NCI-H774 (cell line): ENCODE measurements around the gene DLG4.
A peak's percentile ranks its signal among the peaks of the same experiment; 100 is the strongest.
"Not testable (repeated sequence)": the region's sequence is repeated elsewhere in the genome, so short reads cannot be mapped to it uniquely, and the experiment has no call there.

Experiments used
- DNase-seq: peaks from one replicate; lab custom pipeline; 2025; lab: John Stamatoyannopoulos, UW

The DLG4 gene

DNA sequence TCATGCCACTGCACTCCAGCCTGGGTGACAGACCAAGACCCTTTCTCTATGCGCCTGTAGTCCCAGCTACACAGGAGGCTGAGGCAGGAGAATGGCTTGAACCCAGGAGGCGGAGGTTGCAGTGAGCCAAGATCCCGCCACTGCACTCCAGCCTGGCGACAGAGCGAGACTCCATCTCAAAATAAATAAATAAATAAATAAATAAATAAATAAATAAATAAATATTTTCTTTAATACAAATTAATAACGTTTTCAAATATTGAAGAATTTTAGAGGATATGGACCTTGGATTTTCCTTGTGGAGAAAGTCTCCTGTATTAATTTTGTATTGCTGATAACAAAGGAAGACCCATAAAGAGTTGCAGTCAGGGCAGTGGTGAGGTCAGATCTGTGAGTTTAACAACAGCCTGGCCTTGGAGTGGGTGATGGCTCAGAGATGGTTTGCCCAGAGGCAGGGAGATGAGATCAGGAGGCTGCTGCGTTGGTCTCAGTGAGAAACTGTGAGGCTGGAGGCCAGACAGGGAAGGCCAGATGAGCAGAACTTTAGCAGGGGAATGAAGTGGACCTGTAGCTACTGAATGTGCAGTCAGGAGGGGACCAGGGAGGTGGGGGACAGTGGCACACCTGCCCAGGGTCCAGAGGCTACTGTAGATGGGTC is 36.1 kb downstream of the DLG4 start:
- no peak for DNase-seq

DNA sequence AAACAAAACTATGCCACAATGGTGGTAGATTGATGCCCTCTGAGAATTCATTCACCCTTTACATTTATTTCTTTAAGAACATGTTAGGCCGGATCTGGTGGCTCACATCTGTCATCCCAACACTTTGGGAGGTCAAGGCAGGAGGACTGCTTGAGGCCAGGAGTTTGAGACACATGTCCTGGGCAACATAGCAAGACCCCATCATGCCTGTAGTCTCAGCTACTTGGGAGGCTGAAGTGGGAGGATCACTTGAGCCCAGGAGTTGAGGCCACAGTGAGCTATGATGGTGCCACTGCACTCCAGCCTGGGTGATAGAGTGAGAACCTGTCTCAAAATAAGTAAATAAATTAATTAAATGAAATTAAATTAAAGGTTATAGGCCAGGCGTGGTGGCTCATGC is 37.5 kb downstream of the DLG4 start:
- not testable (repeated sequence) for DNase-seq

DNA sequence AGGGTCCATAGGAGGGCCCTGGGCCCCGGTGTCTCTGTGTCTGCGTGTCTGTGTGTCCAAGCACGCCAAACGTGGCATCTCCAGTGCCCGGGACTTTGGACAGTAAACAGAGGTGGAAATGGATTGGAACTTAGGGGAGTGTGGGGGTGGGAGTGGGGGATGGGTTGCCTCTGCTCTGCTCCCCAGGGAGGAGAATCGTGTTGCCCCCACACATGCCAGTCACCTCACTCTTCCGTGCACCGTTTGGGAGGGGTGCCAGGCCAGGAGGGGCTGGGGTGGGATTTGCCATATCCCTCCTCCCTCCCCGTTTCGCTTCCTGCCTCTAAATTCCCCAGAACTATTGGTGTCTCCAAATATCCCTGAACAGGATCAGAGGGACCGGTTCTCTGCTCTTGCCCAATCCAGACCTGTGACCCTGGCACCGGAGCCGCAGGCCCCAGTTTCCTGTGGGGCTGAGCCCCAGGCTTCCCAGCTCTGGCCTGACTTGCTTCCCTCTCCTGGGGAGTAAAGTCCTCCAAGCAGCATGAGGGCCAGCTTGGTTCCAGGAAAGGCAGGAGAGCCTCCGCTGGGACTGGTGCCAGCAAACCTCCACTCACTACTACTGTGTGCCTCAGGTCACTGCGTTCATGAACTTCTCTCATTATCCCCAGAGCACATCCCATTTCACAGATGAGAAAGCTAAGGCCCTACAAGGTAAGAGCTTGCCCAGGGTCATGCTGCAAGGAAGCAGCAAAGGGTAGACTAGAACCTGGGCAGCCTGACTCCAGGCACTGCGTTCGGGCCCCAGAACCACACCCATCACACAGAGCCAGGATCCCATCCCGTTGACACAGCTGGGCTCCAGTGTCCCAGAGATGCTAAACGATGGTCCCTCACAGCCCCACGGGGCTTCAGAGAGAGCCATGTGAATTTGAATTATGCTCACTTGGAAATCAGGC is 40.0 kb downstream of the DLG4 start, which contains the start of gene ASGR1:
Gene ASGR1, minus strand, starts transcription at position 54 of the 938 bp plus-strand sequence. CDS start 807 bp downstream, outside the sequence.
- no peak for DNase-seq

DNA sequence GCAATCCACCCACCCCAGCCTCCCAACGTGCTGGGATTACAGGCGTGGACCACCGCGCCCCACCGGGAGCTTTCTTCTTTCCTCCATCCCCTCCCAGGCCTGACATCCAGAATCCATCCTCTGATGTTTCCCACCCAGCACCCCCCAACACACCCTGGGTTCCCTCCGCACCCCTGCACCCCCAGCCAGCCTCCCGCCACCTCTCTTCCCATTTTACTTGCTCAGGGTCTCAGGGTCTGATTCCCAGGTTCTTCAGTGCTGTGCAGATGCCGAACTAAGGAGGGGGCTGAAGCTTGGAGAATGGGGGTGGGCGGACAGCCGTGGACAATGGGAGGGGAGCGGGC is 40.7 kb downstream of the DLG4 start:
- DNase-seq, result no peak

DNA sequence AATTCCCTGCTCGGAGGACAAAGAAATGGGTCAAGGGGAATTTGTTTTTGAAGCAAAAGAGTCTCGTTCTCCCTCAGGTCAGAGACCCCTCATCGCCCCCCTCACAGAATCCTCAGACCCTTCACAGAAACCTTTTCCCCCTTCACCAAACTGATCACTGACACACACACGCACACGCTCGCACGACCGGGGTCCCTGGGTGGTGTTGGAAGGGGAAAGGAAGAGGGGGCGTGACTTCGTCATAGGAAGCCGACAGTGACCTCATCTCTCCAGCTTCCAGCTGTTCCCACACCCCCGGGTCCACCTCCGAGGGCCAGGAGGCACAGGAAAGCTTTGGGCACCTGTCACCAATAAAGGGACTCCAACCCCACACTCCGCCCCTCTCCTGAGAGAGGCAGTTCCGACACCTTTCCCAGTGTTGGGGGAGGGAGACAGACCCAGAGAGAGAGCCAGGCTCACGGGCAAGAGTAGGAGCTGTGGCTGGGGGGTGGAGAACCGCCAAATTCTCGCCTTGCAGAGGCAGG is 41.6 kb downstream of the DLG4 start:
- no peak for DNase-seq

DNA sequence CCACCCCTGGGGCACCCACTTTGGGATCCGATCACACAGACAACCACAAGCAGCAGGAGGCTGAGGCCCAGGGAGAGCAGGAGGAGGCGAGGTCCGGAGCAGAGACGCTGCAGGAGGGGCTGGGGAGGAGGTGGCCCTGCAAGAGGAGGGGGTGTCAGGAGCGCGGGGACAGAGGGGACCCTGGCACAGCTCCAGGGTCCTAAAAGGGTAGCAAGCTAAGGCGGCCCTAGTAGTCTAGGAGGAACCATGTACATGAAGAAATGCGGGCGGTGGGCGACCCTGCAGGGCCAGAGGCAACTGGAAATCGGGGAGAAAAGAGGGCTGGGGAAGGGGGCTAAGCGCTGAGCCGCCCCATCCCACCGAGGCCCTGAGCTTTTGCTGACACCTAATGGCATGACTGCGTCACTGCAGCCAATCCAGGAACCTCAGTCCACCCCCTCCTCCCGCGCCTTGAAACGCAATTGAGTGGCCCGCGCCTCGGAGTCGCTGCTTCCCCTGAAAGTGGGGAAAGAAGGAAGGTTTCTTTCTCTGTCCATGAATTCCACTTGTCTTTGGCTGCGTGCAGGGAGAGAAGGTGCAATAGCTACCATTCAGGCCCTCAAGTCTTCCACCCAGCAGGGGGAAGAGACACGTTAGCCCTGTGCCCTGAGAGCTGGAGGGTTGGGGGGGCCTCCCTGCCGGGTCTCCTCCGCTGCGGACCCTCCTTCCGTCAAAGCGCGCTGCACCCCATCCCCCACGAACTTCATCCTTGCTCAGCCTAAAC is 42.3 kb downstream of the DLG4 start:
- DNase-seq, result peak; percentile 7

DNA sequence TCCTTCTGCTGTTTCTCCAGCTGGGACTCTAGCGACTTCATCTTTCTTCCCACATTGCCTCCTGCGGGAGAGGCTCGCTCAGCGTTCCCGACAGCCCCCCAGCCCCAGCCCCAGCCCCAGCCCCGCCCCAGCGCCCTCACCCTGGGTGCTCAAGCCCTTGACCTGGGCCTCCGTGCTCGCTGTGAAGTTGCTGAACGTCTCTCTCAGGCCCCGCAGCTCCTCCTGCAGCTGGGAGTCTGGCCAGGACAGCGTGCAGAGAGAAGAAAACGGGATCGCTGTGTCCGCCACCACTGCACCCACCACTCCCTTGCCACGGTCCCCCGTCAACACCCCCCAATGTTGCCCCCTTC is 42.8 kb downstream of the DLG4 start:
- DNase-seq, result no peak

DNA sequence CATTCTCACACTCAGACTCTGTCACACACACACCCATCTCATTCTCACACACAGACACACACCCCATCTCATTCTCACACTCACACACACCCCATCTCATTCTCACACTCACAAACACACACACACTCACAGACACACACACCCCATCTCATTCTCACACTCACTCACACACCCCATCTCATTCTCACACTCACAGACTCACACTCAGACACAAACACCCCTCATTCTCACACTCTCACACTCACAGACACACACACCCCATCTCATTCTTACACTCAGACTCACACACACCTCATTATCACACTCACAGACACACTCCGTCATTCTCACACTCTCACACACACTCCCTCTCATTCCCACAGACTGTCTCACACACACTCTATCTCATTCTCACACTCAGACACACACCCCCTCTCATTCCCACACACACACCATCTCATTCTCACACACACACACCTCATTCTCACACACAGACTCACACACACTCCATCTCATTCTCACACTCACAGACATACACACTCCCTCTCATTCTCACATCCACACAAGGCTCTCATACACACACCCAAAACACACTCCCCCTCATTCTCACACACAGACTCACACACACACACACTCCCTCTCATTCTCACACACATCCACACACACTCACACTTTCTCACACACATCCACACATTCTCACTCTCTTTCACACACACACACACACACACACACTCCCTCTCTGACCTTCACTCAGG is 43.4 kb downstream of the DLG4 start:
- DNase-seq, result no peak

DNA sequence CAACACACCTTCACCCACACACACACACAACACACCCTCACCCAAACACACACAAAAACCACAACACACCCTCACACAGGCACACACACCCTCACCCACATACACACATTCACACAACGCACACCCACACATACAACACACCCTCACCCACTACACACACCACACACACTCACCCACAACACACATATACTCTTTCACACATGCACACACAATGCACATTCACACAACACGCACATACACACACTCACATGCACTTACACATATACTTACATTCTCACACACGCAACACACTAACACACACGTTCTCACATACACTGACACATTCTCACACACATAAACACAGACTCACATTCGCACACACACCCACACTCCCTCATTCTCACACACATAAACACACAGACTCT is 44.3 kb downstream of the DLG4 start:
- no peak for DNase-seq

DNA sequence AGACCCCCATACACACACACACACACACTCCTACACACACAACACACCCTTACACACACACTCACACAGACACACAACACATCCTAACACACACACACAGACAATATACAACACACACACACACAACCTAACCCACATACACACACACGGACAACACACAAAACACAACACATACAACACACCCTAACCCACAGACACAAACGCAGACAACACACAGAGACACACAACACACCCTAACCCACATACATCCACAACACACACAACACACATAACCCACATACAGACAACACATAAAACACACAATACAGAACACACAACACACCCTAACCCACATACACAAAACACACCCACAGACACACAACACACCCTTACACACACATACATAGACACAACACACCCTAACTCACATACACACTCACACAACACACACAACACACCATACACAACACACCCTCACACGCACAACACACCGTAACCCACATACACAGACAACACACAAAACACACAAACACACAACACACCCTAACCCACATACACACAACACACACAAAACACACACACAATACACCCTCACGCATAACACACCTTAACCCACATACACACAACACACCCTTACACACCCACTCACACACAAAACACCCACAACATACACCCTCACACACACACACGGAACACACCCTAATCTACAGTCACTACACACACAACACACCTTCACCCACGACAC is 44.9 kb downstream of the DLG4 start:
- no peak for DNase-seq

DNA sequence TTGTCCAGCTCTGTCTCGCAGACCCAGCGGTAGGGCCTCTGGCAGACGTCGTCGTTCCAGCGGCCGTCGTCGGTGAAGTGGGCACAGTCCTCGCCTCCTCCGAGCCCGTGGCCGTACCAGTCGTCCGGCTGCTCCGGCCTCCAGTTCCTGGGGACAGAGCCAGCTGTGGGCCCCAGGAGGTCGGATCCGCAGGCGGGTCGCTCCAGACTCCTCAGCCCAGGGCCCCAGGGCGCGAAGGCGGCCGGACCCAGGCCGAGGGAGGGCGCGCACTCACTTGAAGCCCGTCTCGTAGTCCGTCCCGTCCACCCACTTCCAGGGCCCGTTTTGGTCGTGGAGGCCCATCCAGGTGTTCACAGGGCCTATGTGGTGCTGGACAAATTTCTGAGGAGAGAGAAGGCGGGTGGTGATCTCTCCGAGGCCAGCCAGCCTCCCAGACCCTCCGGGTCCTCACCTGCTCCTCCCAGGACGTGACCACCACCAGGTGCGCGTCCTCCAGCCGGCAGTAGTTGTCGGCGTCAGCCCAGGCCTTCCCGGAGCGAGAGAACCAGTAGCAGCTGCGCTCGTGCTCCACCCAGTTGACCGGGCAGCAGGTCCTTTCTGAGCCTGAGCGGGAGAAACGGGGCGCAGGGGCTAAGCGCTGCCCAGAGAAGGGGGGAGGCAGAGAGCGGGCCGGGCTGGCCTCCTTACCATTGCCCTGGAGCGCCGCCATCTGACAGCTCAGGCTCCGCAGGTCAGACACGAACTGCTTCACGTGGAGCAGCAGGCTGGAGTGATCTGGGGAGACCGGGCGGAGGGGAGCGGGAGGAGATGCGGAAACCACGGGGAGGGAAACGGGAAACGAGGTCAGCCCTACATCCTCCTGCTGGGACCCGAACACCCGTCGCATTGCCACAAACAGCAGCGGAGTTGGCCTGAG is 45.7 kb downstream of the DLG4 start:
- DNase-seq, result no peak

DNA sequence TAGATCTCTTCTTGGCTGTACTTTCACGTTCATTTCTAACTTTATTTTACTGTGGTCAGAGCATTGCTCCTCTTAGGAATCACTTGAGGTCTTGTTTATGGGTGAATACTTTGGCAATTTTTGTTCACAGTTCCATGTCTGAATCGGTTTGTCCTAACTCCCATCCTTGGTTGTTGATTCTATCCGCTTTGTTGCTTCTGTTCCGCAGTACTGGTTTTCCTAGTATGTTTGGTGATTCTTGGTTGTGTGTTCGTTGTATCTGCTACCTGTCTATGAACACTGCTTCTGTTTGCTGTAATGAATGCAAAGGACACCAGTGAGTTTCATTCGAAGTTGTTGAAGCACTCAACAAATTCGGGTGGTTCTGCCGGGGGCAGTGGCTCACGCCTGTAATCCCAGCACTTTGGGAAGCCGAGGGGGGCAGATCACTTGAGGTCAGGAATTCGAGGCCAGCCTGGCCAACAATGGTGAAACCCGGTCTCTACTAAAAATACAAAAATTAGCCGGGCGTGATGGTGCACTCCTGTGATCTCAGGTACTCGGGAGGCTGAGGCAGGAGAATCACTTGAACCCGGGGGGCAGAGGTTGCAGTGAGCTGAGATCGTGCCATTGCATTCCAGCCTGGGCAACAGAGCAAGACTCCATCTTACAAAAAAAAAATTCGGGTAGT is 47.0 kb downstream of the DLG4 start:
- not testable (repeated sequence) for DNase-seq

DNA sequence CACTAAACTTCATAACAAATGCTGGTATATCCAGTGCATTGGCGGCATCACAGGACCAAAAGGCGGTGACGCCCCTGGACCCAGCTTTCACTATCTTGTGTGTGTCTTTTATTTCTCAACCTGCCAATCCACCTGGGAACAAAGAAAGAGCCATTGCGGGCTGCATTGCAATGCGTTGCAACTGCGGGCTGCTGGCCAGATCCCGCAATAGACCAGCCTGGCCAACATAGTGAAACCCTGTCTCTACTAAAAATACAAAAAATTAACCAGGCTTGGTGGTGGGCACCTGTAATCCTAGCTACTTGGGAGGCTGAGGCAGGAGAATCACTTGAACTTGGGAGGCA is 50.1 kb downstream of the DLG4 start:
- not testable (repeated sequence) for DNase-seq

DNA sequence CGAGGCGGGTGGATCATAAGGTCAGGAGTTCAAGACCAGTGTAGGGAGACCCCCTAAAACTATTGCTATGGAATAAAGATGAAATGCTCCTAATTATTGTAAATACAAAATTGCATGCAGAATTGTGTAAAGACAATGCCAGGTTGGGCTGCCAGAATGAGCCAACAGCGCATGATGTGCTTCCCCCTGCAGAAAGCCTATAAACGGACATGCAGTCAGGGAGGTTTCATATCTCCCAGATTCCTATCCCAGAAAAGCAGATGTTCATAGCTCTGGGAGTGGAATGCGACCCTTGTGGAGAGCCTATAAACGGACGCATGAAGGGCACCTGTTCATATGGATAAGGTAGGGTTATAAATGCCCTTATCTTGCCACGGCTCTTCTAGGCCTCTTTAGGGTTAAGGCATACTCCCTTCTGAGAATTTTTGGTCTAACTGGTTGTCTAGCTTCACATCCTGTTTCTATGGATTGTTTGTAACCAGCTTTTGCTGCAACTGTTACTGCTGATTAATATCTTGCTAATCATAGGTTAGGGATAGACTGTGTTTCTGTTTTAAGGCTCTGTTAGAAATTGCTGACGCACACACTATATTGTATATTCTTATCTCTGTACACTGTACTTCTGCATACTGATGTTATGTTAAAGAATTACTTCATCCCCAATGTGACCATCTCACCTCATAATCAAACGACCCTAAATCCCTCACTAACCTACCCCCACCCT is 50.6 kb downstream of the DLG4 start:
- DNase-seq, result not testable (repeated sequence)

DNA sequence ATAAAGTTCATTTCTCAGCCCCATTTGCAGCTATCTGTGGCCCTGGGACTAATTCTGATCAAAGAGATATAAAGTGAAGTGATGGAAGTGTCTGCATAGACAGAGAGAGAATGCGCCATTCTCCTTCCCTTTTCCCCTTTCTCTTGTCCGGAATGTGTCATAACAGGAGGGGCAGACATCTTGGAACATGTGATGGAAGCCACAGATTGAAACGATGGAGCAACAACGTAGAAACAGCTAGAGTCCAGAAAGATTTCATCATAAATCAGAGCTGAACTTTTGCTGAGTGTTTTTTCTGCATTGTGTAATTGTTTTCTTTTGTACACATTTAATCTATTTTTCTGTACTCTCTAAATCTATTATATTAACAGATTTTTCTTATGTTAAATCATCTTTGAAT is 51.8 kb downstream of the DLG4 start:
- no peak for DNase-seq

DNA sequence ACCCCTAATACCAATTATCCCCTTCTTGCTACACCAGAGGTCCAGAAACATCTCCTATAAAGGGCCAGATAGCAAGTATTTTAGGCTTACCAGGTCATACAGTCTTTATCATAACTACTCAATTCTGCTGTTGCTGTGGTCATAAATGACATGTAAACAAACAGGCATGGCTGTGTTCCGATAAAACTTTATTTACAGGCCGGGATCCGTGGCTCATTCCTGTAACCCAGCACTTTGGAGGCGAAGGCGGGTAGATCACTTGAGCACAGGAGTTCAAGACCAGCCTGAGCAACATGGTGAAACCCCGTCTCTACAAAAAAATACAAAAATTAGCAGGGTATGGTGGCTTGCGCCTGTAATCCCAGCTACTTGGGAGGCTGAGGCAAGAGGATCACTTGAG is 52.8 kb downstream of the DLG4 start:
- DNase-seq, result no peak

DNA sequence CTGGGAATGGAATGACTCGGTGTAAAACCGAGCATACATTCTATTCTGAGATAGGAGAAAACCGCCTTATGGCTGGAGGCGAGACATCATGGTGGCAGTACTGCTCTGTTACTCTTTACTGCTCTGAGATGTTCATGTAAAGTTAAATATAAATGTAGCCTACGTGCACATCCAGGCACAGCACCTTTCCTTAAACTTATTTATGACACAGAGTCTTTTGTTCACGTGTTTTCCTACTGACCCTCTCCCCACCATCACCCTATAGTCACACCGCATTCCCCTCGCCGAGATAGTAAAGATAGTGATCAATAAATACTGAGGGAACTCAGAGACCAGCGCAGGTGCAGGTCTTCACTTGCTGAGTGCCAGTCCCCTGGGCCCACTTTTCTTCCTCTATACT is 60.1 kb downstream of the DLG4 start:
- not testable (repeated sequence) for DNase-seq

DNA sequence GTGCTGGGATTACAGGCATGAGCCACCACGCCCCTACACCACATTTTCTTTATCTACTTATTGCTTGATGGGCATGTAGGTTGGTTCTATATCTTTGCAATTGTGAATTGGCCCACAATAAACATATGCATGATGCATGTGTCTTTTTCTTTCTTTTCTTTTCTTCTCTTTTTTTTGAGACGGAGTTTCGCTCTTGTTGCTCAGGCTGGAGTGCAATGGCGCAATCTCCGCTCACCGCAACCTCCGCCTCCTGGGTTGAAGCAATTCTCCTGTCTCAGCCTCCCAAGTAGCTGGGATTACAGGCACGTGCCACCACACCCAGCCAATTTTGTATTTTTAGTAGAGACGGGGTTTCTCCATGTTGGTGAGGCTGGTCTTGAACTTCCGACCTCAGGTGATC is 61.2 kb downstream of the DLG4 start:
- not testable (repeated sequence) for DNase-seq
